ENCODE results near the gene ARHGAP26.

DNA sequence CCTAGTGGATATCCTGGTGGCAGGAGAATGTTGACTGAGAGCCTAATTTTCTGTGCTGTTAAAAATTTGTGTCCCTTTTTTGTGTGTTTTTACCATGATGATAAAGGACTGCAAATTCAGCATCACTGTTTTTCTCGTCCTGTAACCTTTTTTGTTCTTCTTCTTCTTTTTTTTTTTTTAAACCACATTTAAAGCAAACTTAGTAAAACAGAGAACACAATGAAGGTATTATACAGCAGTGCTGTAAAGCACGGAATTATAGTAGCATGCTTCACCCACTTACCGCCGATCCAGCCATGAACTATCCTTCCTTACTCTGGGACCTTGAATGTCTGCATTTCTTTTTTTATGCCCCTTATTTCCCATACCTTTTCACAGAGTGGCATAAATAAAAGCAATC, 280.0 kb downstream of the ARHGAP26 start:
- TF ChIP-seq, protein P1, sequence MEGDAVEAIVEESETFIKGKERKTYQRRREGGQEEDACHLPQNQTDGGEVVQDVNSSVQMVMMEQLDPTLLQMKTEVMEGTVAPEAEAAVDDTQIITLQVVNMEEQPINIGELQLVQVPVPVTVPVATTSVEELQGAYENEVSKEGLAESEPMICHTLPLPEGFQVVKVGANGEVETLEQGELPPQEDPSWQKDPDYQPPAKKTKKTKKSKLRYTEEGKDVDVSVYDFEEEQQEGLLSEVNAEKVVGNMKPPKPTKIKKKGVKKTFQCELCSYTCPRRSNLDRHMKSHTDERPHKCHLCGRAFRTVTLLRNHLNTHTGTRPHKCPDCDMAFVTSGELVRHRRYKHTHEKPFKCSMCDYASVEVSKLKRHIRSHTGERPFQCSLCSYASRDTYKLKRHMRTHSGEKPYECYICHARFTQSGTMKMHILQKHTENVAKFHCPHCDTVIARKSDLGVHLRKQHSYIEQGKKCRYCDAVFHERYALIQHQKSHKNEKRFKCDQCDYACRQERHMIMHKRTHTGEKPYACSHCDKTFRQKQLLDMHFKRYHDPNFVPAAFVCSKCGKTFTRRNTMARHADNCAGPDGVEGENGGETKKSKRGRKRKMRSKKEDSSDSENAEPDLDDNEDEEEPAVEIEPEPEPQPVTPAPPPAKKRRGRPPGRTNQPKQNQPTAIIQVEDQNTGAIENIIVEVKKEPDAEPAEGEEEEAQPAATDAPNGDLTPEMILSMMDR (IDR thresholded peaks at IDR 0.05): no peak
- TF ChIP-seq EP300 (IDR thresholded peaks at IDR 0.05; ENCODE audit: low read depth) (no peak), POLR2A (IDR thresholded peaks at IDR 0.05) (no peak)
